Keratinocyte (primary cell): ENCODE results near the gene FER1L5. TPM values are rescaled to one million over a fixed set of nuclear protein-coding genes. Genes with fewer than 3 reads are reported as not detected.

ENCODE experiments used
- DNase-seq: peaks from one replicate; pipeline ENCODE4 v3.0.0-alpha.2; 2011; ENCODE audit warnings: low read depth, missing footprints, low spot score
- FAIRE-seq: peaks from 2 replicates; lab custom pipeline; 2011; peaks lifted over from hg19 to GRCh38; lab: Jason Lieb, UNC
- H2AFZ ChIP-seq: 2 replicates; pipeline ENCODE4 v1.6.0; 2012; ENCODE audit warnings: low read length, control low read depth, inconsistent platforms; ENCODE audit not compliant: control insufficient read depth
- H3K27ac ChIP-seq: 2 replicates; pipeline ENCODE4 v1.5.1; 2011; ENCODE audit warnings: low read length; ENCODE audit not compliant: control insufficient read depth, insufficient read depth
- H3K27me3 ChIP-seq: 3 replicates; pipeline ENCODE4 v1.6.0; 2011; ENCODE audit warnings: low read length; ENCODE audit not compliant: control insufficient read depth, insufficient read depth; ENCODE audit errors: extremely low read depth
- H3K36me3 ChIP-seq, 2 experiments: 2 replicates in 1 of 2; 3 replicates in 1 of 2; pipeline ENCODE4 v1.5.1; 2011; ENCODE audit warnings: low read length in 2 of 2, mild to moderate bottlenecking in 1 of 2; ENCODE audit not compliant: control insufficient read depth in 2 of 2, insufficient read depth in 2 of 2; ENCODE audit errors: extremely low read depth in 1 of 2
- H3K4me1 ChIP-seq: 3 replicates; pipeline ENCODE4 v1.5.1; 2011; ENCODE audit warnings: low read length; ENCODE audit not compliant: control insufficient read depth, insufficient read depth; ENCODE audit errors: extremely low read depth
- H3K4me2 ChIP-seq: 3 replicates; pipeline ENCODE4 v1.6.0; 2011; ENCODE audit warnings: low read depth, low read length; ENCODE audit not compliant: control insufficient read depth, insufficient read depth; ENCODE audit errors: extremely low read depth
- H3K4me3 ChIP-seq, 3 experiments: fragments of 200-600 bp in 1 of 3; sonication (generic) in 1 of 3; 2 replicates in 2 of 3; 3 replicates in 1 of 3; pipeline ENCODE4 v1.5.1; 2011 to 2016; ENCODE audit warnings: low read length in 3 of 3, mild to moderate bottlenecking in 3 of 3, control low read depth in 2 of 3, inconsistent platforms in 1 of 3, low read depth in 1 of 3, mixed read lengths in 1 of 3, mixed run types in 1 of 3, moderate library complexity in 1 of 3; ENCODE audit not compliant: control insufficient read depth in 2 of 3, insufficient read depth in 2 of 3; ENCODE audit errors: extremely low read depth in 1 of 3
- H3K79me2 ChIP-seq: 2 replicates; pipeline ENCODE4 v1.6.0; 2012; ENCODE audit warnings: low read length; ENCODE audit not compliant: control insufficient read depth, insufficient read depth
- H3K9ac ChIP-seq: 3 replicates; pipeline ENCODE4 v1.6.0; 2011; ENCODE audit warnings: low read length; ENCODE audit not compliant: control insufficient read depth, insufficient read depth; ENCODE audit errors: extremely low read depth
- H3K9me1 ChIP-seq: 3 replicates; pipeline ENCODE4 v1.6.0; 2011; ENCODE audit warnings: low read length; ENCODE audit not compliant: control insufficient read depth, insufficient read depth; ENCODE audit errors: extremely low read depth
- H3K9me3 ChIP-seq: 2 replicates; pipeline ENCODE4 v1.5.1; 2012; ENCODE audit warnings: low read depth, low read length; ENCODE audit not compliant: control insufficient read depth
- H4K20me1 ChIP-seq: 3 replicates; pipeline ENCODE4 v1.6.0; 2011; ENCODE audit warnings: low read length; ENCODE audit not compliant: control insufficient read depth, insufficient read depth; ENCODE audit errors: extremely low read depth
- EZH2 ChIP-seq: IDR thresholded peaks from one replicate; pipeline ENCODE4 v1.6.1; 2012; ENCODE audit warnings: inconsistent platforms, mild to moderate bottlenecking, low read length, moderate library complexity
- dilution Hi-C: fragments of 300-500 bp; cut with MboI; formaldehyde crosslinking; loops from one replicate; pipeline ENCODE4 v1.7.0; 2020; ENCODE audit warnings: low sequenced_read_pairs; ENCODE audit not compliant: extremely low pct_ligation_motif_present
- polyA plus RNA-seq, 5 experiments: library from polyadenylated mRNA; depleted of rRNA in 3 of 5; stranded (reverse) in 3 of 5; stranded (forward) in 1 of 5; unstranded in 1 of 5; fragments of >200 nt; gene quantifications; 1 replicate in 1 of 5; 2 replicates in 3 of 5; 3 replicates in 1 of 5; pipeline versions ENCODE4 v1.2.1 to v1.2.3, GENCODE V29; 2011 to 2012; ENCODE audit warnings: missing spikeins in 2 of 5, low read depth in 1 of 5, low replicate concordance in 1 of 5
- TF ChIP-seq, protein P1 (sequence below), 3 experiments: IDR thresholded peaks in 1 of 3; conservative IDR thresholded peaks in 1 of 3; optimal IDR thresholded peaks in 1 of 3; 2 replicates in 2 of 3; 3 replicates in 1 of 3; pipeline versions ENCODE3 to v1.5.1; 2011; ENCODE audit warnings: low read length in 3 of 3, mild to moderate bottlenecking in 3 of 3, moderate library complexity in 2 of 3, control low read depth in 1 of 3, inconsistent platforms in 1 of 3; ENCODE audit not compliant: insufficient read depth in 2 of 3; ENCODE audit errors: extremely low read depth in 1 of 3

Gene FER1L5
- polyA plus RNA-seq, 1 donor (not counting 4 experiments of a cell fraction or from before 2014, with no cell fraction given): 0.01 TPM

GRCh38 chr2:96689431-96689991, 46.9 kb downstream of the FER1L5 start:
- no peaks in the 10 kb centered on the region for H3K79me2 ChIP-seq
- no peak for DNase-seq

GRCh38 chr2:96690306-96691021, 47.9 kb downstream of the FER1L5 start:
- no peak overlapping the region for H3K27ac ChIP-seq
- H3K9me3 ChIP-seq: no peaks in the 10 kb centered on the region
- H3K36me3 ChIP-seq: no peaks in the 10 kb centered on the region
- no peak overlapping the region for H3K4me3 ChIP-seq
- peaks cover 9% of the 10 kb centered on the region for H3K27me3 ChIP-seq
- dilution Hi-C loops: no loop called here
- no peak overlapping the region for H3K9ac ChIP-seq
- H2AFZ ChIP-seq: no peak overlapping the region
- TF ChIP-seq, protein P1, sequence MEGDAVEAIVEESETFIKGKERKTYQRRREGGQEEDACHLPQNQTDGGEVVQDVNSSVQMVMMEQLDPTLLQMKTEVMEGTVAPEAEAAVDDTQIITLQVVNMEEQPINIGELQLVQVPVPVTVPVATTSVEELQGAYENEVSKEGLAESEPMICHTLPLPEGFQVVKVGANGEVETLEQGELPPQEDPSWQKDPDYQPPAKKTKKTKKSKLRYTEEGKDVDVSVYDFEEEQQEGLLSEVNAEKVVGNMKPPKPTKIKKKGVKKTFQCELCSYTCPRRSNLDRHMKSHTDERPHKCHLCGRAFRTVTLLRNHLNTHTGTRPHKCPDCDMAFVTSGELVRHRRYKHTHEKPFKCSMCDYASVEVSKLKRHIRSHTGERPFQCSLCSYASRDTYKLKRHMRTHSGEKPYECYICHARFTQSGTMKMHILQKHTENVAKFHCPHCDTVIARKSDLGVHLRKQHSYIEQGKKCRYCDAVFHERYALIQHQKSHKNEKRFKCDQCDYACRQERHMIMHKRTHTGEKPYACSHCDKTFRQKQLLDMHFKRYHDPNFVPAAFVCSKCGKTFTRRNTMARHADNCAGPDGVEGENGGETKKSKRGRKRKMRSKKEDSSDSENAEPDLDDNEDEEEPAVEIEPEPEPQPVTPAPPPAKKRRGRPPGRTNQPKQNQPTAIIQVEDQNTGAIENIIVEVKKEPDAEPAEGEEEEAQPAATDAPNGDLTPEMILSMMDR (optimal IDR thresholded peaks at IDR 0.05 in 1 of 3, IDR thresholded peaks at IDR 0.05 in 1 of 3, conservative IDR thresholded peaks at IDR 0.05 in 1 of 3; ENCODE audit: extremely low read depth in 1 of 3, insufficient read depth in 2 of 3, low read length in 3 of 3): no peak
- no peak for TF ChIP-seq EZH2
- H3K4me1 ChIP-seq: no peaks in the 10 kb centered on the region
- no peaks in the 10 kb centered on the region for H4K20me1 ChIP-seq
- FAIRE-seq (no peak), DNase-seq (no peak)
- H3K4me2 ChIP-seq: no peak overlapping the region
- H3K9me1 ChIP-seq: no peaks in the 10 kb centered on the region
- no peaks in the 10 kb centered on the region for H3K79me2 ChIP-seq

More at GRCh38 chr2:96689431-96689991, 46.9 kb downstream of the FER1L5 start:
- TF ChIP-seq EZH2: no peak
- TF ChIP-seq, protein P1 (optimal IDR thresholded peaks at IDR 0.05 in 1 of 3, IDR thresholded peaks at IDR 0.05 in 1 of 3, conservative IDR thresholded peaks at IDR 0.05 in 1 of 3; ENCODE audit: extremely low read depth in 1 of 3, insufficient read depth in 2 of 3, low read length in 3 of 3): no peak
- peaks cover 18% of the 10 kb centered on the region for H3K27me3 ChIP-seq
- H3K4me2 ChIP-seq: no peak overlapping the region
- H3K9me1 ChIP-seq: no peaks in the 10 kb centered on the region
- H3K27ac ChIP-seq: no peak overlapping the region
- no peak overlapping the region for H3K4me3 ChIP-seq
- no peak overlapping the region for H2AFZ ChIP-seq
- no peaks in the 10 kb centered on the region for H4K20me1 ChIP-seq
- H3K9ac ChIP-seq: no peak overlapping the region
- H3K4me1 ChIP-seq: no peaks in the 10 kb centered on the region
- no peaks in the 10 kb centered on the region for H3K36me3 ChIP-seq
- dilution Hi-C loops: no loop called here
- no peak for FAIRE-seq
- H3K9me3 ChIP-seq: no peaks in the 10 kb centered on the region
